ENCODE measurements around the gene NEDD4. TPM values are rescaled to one million over a fixed set of nuclear protein-coding genes. Genes with fewer than 3 reads are reported as not detected.

NEDD4 gene
- total and polyA plus RNA-seq, 5 donors, result 2.6 to 11.6 (median 8.8) TPM

GRCh38 chr15:55916666-55917409 is 76.6 kb downstream of the NEDD4 start:
- Histone ChIP-seq H3K27ac (ENCODE audit: low read length) (no peak overlapping the region), H3K4me3 (ENCODE audit: low read length) (peak overlapping the region; percentile 4), H3K9me3 (ENCODE audit: control insufficient read depth, low read length) (no peaks in the 10 kb centered on the region), H3K4me1 (ENCODE audit: control insufficient read depth, insufficient read depth, low read length) (peaks cover 1% of the 10 kb centered on the region), H3K27me3 (ENCODE audit: control insufficient read depth, insufficient read depth) (no peaks in the 10 kb centered on the region)
- intact Hi-C loops (cut with DNase I), result no loop called here
- ATAC-seq (peak; percentile 55 to 66), DNase-seq (no peak)
- WGBS, result 53% methylated on average over 11 of the region's 11 CpGs

GRCh38 chr15:55915876-55916567 is 77.4 kb downstream of the NEDD4 start:
- DNase-seq (no peak), ATAC-seq (peak in 1 of 2 donors; percentile 43)
- no peaks in the 10 kb centered on the region for H3K27me3 ChIP-seq (ENCODE audit: control insufficient read depth, insufficient read depth)
- no peak overlapping the region for H3K27ac ChIP-seq (ENCODE audit: low read length)
- no peaks in the 10 kb centered on the region for H3K9me3 ChIP-seq (ENCODE audit: control insufficient read depth, low read length)
- H3K4me3 ChIP-seq (ENCODE audit: low read length), result peak overlapping the region; percentile 4
- peaks cover 1% of the 10 kb centered on the region for H3K4me1 ChIP-seq (ENCODE audit: control insufficient read depth, insufficient read depth, low read length)
- 71% methylated on average over 6 of the region's 6 CpGs for WGBS
- intact Hi-C loops (cut with DNase I), result no loop called here

GRCh38 chr15:55915221-55915620 is 78.2 kb downstream of the NEDD4 start:
- Histone ChIP-seq H3K4me1 (ENCODE audit: control insufficient read depth, insufficient read depth, low read length) (peaks cover 1% of the 10 kb centered on the region), H3K27ac (ENCODE audit: low read length) (no peak overlapping the region), H3K27me3 (ENCODE audit: control insufficient read depth, insufficient read depth) (no peaks in the 10 kb centered on the region), H3K4me3 (ENCODE audit: low read length) (no peak overlapping the region), H3K9me3 (ENCODE audit: control insufficient read depth, low read length) (no peaks in the 10 kb centered on the region)
- 55% methylated on average over 1 of the region's 1 CpG for WGBS
- intact Hi-C loops (cut with DNase I), result no loop called here
- no peak for ATAC-seq
- no peak for DNase-seq

- H3K9me3 ChIP-seq (ENCODE audit: control insufficient read depth, low read length), result no peaks in the 10 kb centered on the region
- H3K4me3 ChIP-seq (ENCODE audit: low read length), result no peak overlapping the region
- no peak overlapping the region for H3K27ac ChIP-seq (ENCODE audit: low read length)
- no peak for DNase-seq
- no peak for ATAC-seq
- intact Hi-C loops (cut with DNase I), result no loop called here
- WGBS, result 78% methylated on average over 1 of the region's 1 CpG
- H3K27me3 ChIP-seq (ENCODE audit: control insufficient read depth, insufficient read depth), result no peaks in the 10 kb centered on the region
- peaks cover 1% of the 10 kb centered on the region for H3K4me1 ChIP-seq (ENCODE audit: control insufficient read depth, insufficient read depth, low read length)
Measured at GRCh38 chr15:55914446-55914845, 79.0 kb downstream of the NEDD4 start.

- ATAC-seq (no peak), DNase-seq (no peak)
- Histone ChIP-seq H3K4me3 (ENCODE audit: low read length) (no peak overlapping the region), H3K9me3 (ENCODE audit: control insufficient read depth, low read length) (no peaks in the 10 kb centered on the region), H3K4me1 (ENCODE audit: control insufficient read depth, insufficient read depth, low read length) (peaks cover 1% of the 10 kb centered on the region), H3K27ac (ENCODE audit: low read length) (no peak overlapping the region), H3K27me3 (ENCODE audit: control insufficient read depth, insufficient read depth) (no peaks in the 10 kb centered on the region)
- WGBS, result 78% methylated on average over 2 of the region's 2 CpGs
- intact Hi-C loops (cut with DNase I), result no loop called here
Measured at GRCh38 chr15:55912982-55913381, 80.4 kb downstream of the NEDD4 start.

- no peak for DNase-seq
- Histone ChIP-seq H3K9me3 (ENCODE audit: control insufficient read depth, low read length) (no peaks in the 10 kb centered on the region), H3K27ac (ENCODE audit: low read length) (no peak overlapping the region), H3K4me3 (ENCODE audit: low read length) (no peak overlapping the region), H3K4me1 (ENCODE audit: control insufficient read depth, insufficient read depth, low read length) (no peaks in the 10 kb centered on the region), H3K27me3 (ENCODE audit: control insufficient read depth, insufficient read depth) (no peaks in the 10 kb centered on the region)
- 89% methylated on average over 9 of the region's 9 CpGs for WGBS
- intact Hi-C loops (cut with DNase I), result no loop called here
- ATAC-seq, result no peak
Measured at GRCh38 chr15:55909036-55909811, 84.2 kb downstream of the NEDD4 start.

GRCh38 chr15:55907797-55908196 is 85.6 kb downstream of the NEDD4 start:
- H3K9me3 ChIP-seq (ENCODE audit: control insufficient read depth, low read length), result no peaks in the 10 kb centered on the region
- no peaks in the 10 kb centered on the region for H3K27me3 ChIP-seq (ENCODE audit: control insufficient read depth, insufficient read depth)
- intact Hi-C loops (cut with DNase I), result no loop called here
- WGBS, result 84% methylated on average over 4 of the region's 4 CpGs
- no peak overlapping the region for H3K27ac ChIP-seq (ENCODE audit: low read length)
- no peaks in the 10 kb centered on the region for H3K4me1 ChIP-seq (ENCODE audit: control insufficient read depth, insufficient read depth, low read length)
- DNase-seq (no peak), ATAC-seq (no peak)
- no peak overlapping the region for H3K4me3 ChIP-seq (ENCODE audit: low read length)

DNA sequence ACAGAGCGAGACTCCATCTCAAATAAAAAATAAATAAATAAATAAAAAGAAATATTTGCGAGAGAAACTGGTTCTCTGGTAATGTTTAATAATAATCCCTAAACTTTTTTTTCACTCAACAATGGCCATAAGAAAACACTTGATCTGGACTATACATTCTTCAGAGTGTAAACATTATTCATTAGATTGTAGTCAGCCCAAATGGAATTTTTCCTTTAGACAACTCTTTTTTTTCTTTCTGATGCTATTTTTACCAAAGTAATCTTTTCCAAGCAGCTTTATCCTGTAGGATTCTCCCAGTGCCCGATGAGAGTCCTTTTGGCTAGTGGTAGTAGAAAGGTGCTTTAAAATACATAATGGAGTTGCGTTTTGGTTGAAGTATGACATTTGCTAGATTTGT is 90.4 kb downstream of the NEDD4 start:
- no peak overlapping the region for H3K4me3 ChIP-seq (ENCODE audit: low read length)
- WGBS, result 85% methylated on average over 4 of the region's 4 CpGs
- ATAC-seq (no peak), DNase-seq (no peak)
- H3K4me1 ChIP-seq (ENCODE audit: control insufficient read depth, insufficient read depth, low read length), result no peaks in the 10 kb centered on the region
- intact Hi-C loops (cut with DNase I), result no loop called here
- no peaks in the 10 kb centered on the region for H3K9me3 ChIP-seq (ENCODE audit: control insufficient read depth, low read length)
- no peaks in the 10 kb centered on the region for H3K27me3 ChIP-seq (ENCODE audit: control insufficient read depth, insufficient read depth)
- no peak overlapping the region for H3K27ac ChIP-seq (ENCODE audit: low read length)

DNA sequence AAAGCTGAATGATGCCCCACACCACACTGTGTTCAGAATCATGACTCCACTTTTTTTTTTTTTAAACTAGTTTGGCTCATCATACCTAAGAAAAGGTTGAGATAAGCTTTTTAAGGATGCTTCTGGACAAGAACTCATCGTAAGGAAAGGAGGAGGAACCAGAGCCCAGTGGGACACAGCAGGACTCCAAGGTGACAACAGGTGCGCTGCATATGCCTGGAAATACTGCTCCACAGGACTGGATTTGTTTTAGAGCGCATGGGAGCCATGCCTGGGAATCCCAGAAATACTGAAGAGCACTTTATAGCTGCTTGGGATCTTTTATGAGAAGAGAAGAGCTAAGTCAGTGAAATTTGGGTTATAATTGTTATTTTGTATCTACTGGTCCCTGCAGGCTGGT is 93.4 kb downstream of the NEDD4 start:
- Histone ChIP-seq H3K27me3 (ENCODE audit: control insufficient read depth, insufficient read depth) (no peaks in the 10 kb centered on the region), H3K4me1 (ENCODE audit: control insufficient read depth, insufficient read depth, low read length) (peaks cover 4% of the 10 kb centered on the region), H3K9me3 (ENCODE audit: control insufficient read depth, low read length) (no peaks in the 10 kb centered on the region), H3K27ac (ENCODE audit: low read length) (no peak overlapping the region), H3K4me3 (ENCODE audit: low read length) (no peak overlapping the region)
- 89% methylated on average over 3 of the region's 3 CpGs for WGBS
- ATAC-seq (no peak), DNase-seq (no peak)
- intact Hi-C loops (cut with DNase I), result no loop called here

DNA sequence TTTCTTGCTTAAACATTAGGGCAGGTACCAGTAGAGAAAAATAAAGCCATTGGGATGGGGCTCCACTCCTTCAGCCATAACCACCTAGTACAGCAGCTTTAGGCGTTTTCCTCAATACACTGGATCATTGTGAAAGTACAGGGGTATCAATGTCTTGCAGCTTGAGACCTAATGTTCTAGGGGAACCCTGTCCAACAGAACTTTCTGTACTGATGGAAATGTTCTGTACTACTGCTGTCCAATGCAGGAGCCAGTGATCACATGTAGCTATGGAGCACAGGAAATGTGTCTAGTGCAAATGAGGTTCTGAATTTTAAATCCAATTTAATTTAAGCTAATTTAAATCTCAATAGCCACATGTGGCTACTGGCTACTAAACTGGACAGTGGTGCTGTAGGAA is 93.9 kb downstream of the NEDD4 start:
- no peak overlapping the region for H3K27ac ChIP-seq (ENCODE audit: low read length)
- no peak for ATAC-seq

More for the DNA sequence above, 93.9 kb downstream of the NEDD4 start:
- no peak overlapping the region for H3K4me3 ChIP-seq (ENCODE audit: low read length)
- 90% methylated on average over 1 of the region's 1 CpG for WGBS
- H3K9me3 ChIP-seq (ENCODE audit: control insufficient read depth, low read length), result no peaks in the 10 kb centered on the region
- peaks cover 4% of the 10 kb centered on the region for H3K4me1 ChIP-seq (ENCODE audit: control insufficient read depth, insufficient read depth, low read length)
- DNase-seq, result no peak
- intact Hi-C loops (cut with DNase I), result no loop called here
- no peaks in the 10 kb centered on the region for H3K27me3 ChIP-seq (ENCODE audit: control insufficient read depth, insufficient read depth)
